HepG2 (cell line): ENCODE results near the gene RBM12. TPM values are rescaled to one million over a fixed set of nuclear protein-coding genes. Genes with fewer than 3 reads are reported as not detected.

Experiments used
- DNMT3B ChIP-seq: conservative IDR thresholded peaks from 2 replicates; pipeline ENCODE4 v1.6.1; 2016; ENCODE audit warnings: missing biosample characterization, control low read depth
- POLR2A ChIP-seq, 2 experiments: IDR thresholded peaks; 2 replicates each; pipeline ENCODE4 v1.6.1; 2011; ENCODE audit warnings: low read depth in 2 of 2, low read length in 2 of 2, mild to moderate bottlenecking in 1 of 2, moderate library complexity in 1 of 2; ENCODE audit not compliant: insufficient read depth in 1 of 2
- PRMT3 ChIP-seq: sonication (generic); formaldehyde crosslinking; IDR thresholded peaks from 2 replicates; pipeline ENCODE4 v1.8.1; 2022; ENCODE audit warnings: low read depth, mild to moderate bottlenecking, moderate library complexity, missing genetic modification reagents, borderline replicate concordance
- SAP130 ChIP-seq: IDR thresholded peaks from 2 replicates; pipeline ENCODE4 v1.6.1; 2016; ENCODE audit warnings: low read depth
- SMARCE1 ChIP-seq: fragments of 450-650 bp; IDR thresholded peaks from 2 replicates; pipeline ENCODE4 v1.6.1; 2017; ENCODE audit warnings: borderline replicate concordance
- TEAD3 ChIP-seq: optimal IDR thresholded peaks from 2 replicates; pipeline ENCODE3; 2016; ENCODE audit warnings: borderline replicate concordance
- YEATS2 ChIP-seq: sonication (generic); formaldehyde crosslinking; IDR thresholded peaks from 2 replicates; pipeline ENCODE4 v1.4.0; 2020; ENCODE audit warnings: missing genetic modification reagents, borderline replicate concordance
- ZBTB20 ChIP-seq: sonication (generic); formaldehyde crosslinking; IDR thresholded peaks from 2 replicates; pipeline ENCODE4 v1.8.1; 2023; ENCODE audit warnings: missing genetic modification reagents, low read depth, mild to moderate bottlenecking, borderline replicate concordance
- ZFYVE20 ChIP-seq: sonication (generic); formaldehyde crosslinking; IDR thresholded peaks from 2 replicates; pipeline ENCODE4 v1.8.0; 2023; ENCODE audit warnings: low read depth, mild to moderate bottlenecking, moderate library complexity, missing genetic modification reagents, borderline replicate concordance
- ZNF569 ChIP-seq: sonication (generic); formaldehyde crosslinking; IDR thresholded peaks from 2 replicates; pipeline ENCODE4 v1.5.0; 2020; ENCODE audit warnings: mild to moderate bottlenecking, missing genetic modification reagents, moderate library complexity, borderline replicate concordance
- ZZZ3 ChIP-seq: sonication (generic); formaldehyde crosslinking; IDR thresholded peaks from 2 replicates; pipeline ENCODE4 v1.4.0; 2020; ENCODE audit warnings: missing genetic modification reagents, mild to moderate bottlenecking, borderline replicate concordance
- polyA plus RNA-seq, 8 experiments: library from polyadenylated mRNA; depleted of rRNA in 3 of 8; stranded (reverse) in 7 of 8; unstranded in 1 of 8; fragments of >200 nt; fragmentation: Illumina TruSeq in 4 of 8; extraction: Trizol in 4 of 8; gene quantifications; 2 replicates each; pipeline versions ENCODE4 v1.2.1 to v1.2.3, GENCODE V29; 2011 to 2016; ENCODE audit warnings: low read depth in 4 of 8, missing spikeins in 1 of 8, mixed read lengths in 1 of 8; ENCODE audit not compliant: insufficient read depth in 1 of 8
- total RNA-seq, 5 experiments: library from RNA; depleted of rRNA; stranded (reverse); fragments of >200 nt; fragmentation: Illumina TruSeq; extraction: Trizol; gene quantifications; 2 replicates each; pipeline ENCODE4 v1.2.3, GENCODE V29; 2016; ENCODE audit warnings: low read depth in 1 of 5
- TF ChIP-seq, protein P1 (sequence below): sonication (generic); formaldehyde crosslinking; IDR thresholded peaks from 2 replicates; pipeline ENCODE4 v1.5.0; 2020; ENCODE audit warnings: missing genetic modification reagents
- TF ChIP-seq, protein P2 (sequence below): IDR thresholded peaks from 2 replicates; pipeline ENCODE4 v1.6.1; 2018; ENCODE audit warnings: missing genetic modification reagents, mild to moderate bottlenecking, missing compliant biosample characterization
- TF ChIP-seq, protein P3 (sequence below): IDR thresholded peaks from 2 replicates; pipeline ENCODE4 v1.6.1; 2016; ENCODE audit warnings: low read depth, borderline replicate concordance
- TF ChIP-seq, protein P4 (sequence below): sonication (generic); formaldehyde crosslinking; IDR thresholded peaks from 2 replicates; pipeline ENCODE4 v1.9.0; 2021; ENCODE audit warnings: missing genetic modification reagents, borderline replicate concordance
- TF ChIP-seq, protein P5 (sequence below): sonication (generic); formaldehyde crosslinking; IDR thresholded peaks from 2 replicates; pipeline ENCODE4 v1.4.0; 2020; ENCODE audit warnings: missing genetic modification reagents

The RBM12 gene
- total and polyA plus RNA-seq, 2 of the 13 experiments (the other 11 are each of a cell fraction or from before 2014, with no cell fraction given), result 97.9 to 104 TPM

- TF ChIP-seq PRMT3 (CRISPR knock-in tag) (no peak), ZFYVE20 (CRISPR knock-in tag) (no peak), DNMT3B (no peak), ZZZ3 (CRISPR knock-in tag) (0 out of 2 replicates have a peak, but pooled peaks have one; percentile 61), YEATS2 (CRISPR knock-in tag) (no peak), SAP130 (CRISPR knock-in tag) (peak; percentile 38; the same call in 1 of the 2 replicates), ZBTB20 (CRISPR knock-in tag) (no peak), TEAD3 (CRISPR knock-in tag) (no peak), ZNF569 (no peak), POLR2A (IDR thresholded peaks at IDR 0.05; ENCODE audit: insufficient read depth in 1 of 2, low read depth in 2 of 2, low read length in 2 of 2) (no peak), SMARCE1 (no peak)
- TF ChIP-seq, protein P1, sequence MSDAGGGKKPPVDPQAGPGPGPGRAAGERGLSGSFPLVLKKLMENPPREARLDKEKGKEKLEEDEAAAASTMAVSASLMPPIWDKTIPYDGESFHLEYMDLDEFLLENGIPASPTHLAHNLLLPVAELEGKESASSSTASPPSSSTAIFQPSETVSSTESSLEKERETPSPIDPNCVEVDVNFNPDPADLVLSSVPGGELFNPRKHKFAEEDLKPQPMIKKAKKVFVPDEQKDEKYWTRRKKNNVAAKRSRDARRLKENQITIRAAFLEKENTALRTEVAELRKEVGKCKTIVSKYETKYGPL (CRISPR knock-in tag), result no peak
- TF ChIP-seq, protein P2, sequence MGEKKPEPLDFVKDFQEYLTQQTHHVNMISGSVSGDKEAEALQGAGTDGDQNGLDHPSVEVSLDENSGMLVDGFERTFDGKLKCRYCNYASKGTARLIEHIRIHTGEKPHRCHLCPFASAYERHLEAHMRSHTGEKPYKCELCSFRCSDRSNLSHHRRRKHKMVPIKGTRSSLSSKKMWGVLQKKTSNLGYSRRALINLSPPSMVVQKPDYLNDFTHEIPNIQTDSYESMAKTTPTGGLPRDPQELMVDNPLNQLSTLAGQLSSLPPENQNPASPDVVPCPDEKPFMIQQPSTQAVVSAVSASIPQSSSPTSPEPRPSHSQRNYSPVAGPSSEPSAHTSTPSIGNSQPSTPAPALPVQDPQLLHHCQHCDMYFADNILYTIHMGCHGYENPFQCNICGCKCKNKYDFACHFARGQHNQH (CRISPR knock-in tag), result no peak
- TF ChIP-seq, protein P3, sequence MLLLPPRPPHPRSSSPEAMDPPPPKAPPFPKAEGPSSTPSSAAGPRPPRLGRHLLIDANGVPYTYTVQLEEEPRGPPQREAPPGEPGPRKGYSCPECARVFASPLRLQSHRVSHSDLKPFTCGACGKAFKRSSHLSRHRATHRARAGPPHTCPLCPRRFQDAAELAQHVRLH, result no peak
- TF ChIP-seq, protein P4, sequence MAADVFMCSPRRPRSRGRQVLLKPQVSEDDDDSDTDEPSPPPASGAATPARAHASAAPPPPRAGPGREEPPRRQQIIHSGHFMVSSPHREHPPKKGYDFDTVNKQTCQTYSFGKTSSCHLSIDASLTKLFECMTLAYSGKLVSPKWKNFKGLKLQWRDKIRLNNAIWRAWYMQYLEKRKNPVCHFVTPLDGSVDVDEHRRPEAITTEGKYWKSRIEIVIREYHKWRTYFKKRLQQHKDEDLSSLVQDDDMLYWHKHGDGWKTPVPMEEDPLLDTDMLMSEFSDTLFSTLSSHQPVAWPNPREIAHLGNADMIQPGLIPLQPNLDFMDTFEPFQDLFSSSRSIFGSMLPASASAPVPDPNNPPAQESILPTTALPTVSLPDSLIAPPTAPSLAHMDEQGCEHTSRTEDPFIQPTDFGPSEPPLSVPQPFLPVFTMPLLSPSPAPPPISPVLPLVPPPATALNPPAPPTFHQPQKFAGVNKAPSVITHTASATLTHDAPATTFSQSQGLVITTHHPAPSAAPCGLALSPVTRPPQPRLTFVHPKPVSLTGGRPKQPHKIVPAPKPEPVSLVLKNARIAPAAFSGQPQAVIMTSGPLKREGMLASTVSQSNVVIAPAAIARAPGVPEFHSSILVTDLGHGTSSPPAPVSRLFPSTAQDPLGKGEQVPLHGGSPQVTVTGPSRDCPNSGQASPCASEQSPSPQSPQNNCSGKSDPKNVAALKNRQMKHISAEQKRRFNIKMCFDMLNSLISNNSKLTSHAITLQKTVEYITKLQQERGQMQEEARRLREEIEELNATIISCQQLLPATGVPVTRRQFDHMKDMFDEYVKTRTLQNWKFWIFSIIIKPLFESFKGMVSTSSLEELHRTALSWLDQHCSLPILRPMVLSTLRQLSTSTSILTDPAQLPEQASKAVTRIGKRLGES, result peak; percentile 59; the same call in 1 of the 2 replicates
- TF ChIP-seq, protein P5, sequence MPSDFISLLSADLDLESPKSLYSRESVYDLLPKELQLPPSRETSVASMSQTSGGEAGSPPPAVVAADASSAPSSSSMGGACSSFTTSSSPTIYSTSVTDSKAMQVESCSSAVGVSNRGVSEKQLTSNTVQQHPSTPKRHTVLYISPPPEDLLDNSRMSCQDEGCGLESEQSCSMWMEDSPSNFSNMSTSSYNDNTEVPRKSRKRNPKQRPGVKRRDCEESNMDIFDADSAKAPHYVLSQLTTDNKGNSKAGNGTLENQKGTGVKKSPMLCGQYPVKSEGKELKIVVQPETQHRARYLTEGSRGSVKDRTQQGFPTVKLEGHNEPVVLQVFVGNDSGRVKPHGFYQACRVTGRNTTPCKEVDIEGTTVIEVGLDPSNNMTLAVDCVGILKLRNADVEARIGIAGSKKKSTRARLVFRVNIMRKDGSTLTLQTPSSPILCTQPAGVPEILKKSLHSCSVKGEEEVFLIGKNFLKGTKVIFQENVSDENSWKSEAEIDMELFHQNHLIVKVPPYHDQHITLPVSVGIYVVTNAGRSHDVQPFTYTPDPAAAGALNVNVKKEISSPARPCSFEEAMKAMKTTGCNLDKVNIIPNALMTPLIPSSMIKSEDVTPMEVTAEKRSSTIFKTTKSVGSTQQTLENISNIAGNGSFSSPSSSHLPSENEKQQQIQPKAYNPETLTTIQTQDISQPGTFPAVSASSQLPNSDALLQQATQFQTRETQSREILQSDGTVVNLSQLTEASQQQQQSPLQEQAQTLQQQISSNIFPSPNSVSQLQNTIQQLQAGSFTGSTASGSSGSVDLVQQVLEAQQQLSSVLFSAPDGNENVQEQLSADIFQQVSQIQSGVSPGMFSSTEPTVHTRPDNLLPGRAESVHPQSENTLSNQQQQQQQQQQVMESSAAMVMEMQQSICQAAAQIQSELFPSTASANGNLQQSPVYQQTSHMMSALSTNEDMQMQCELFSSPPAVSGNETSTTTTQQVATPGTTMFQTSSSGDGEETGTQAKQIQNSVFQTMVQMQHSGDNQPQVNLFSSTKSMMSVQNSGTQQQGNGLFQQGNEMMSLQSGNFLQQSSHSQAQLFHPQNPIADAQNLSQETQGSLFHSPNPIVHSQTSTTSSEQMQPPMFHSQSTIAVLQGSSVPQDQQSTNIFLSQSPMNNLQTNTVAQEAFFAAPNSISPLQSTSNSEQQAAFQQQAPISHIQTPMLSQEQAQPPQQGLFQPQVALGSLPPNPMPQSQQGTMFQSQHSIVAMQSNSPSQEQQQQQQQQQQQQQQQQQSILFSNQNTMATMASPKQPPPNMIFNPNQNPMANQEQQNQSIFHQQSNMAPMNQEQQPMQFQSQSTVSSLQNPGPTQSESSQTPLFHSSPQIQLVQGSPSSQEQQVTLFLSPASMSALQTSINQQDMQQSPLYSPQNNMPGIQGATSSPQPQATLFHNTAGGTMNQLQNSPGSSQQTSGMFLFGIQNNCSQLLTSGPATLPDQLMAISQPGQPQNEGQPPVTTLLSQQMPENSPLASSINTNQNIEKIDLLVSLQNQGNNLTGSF (CRISPR knock-in tag), result peak; percentile 83
These were observed 63.4 kb downstream of the RBM12 start (continued) for GRCh38 chr20:35600993-35601973.
